ENCODE results near the gene GOLGA8K. TPM values are rescaled to one million over a fixed set of nuclear protein-coding genes. Genes with fewer than 3 reads are reported as not detected.
"Not testable (repeated sequence)": the region's sequence is repeated elsewhere in the genome, so short reads cannot be mapped to it uniquely, and the experiment has no call there.

Gene GOLGA8K
- total RNA-seq, 2 experiments from 2014 or later: not detected

DNA sequence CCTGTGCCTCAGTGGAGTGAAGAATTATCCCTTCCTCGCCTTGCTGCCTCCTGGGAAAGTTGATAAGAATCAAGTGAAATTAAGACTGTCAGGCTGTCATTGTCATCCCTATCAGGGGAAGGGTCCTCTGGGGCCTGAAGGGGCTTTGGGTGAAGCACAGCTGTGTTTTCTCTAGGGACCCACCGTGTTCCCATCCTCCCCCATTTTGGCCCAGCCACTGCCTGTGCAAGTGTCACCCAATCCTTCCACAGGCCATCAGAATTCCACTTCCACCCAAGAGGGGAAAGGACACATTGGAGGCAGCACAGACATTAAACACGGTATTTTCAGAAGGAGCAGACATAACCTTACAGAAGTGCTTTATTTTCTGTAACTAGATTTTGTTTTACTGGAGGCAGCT is 59.2 kb downstream of the GOLGA8K start:
- H3K4me1 Mint-ChIP-seq (ENCODE audit: low read depth); POLR2A ChIA-PET; H3K27me3 Mint-ChIP-seq; DNase-seq; H3K27ac Mint-ChIP-seq; intact Hi-C loops (cut with micrococcal nuclease); CTCF ChIA-PET; H3K9me3 Mint-ChIP-seq; H3K36me3 Mint-ChIP-seq; H3K4me3 Mint-ChIP-seq: not testable (repeated sequence)

Other genes with a start within 250 kb of the GOLGA8K start
- not detected for gene GOLGA8O, start 52.3 kb upstream of the GOLGA8K start, total RNA-seq
- gene GOLGA8N, start 190.2 kb upstream of the GOLGA8K start, total RNA-seq: 1 to 10 TPM; 1.0 to 1.3 TPM
- 100 to 1,000 TPM; 112 to 122 TPM for gene ARHGAP11A, start 212.2 kb upstream of the GOLGA8K start, total RNA-seq
- 1 to 10 TPM; 1.6 to 2.2 TPM for gene SCG5, start 238.4 kb upstream of the GOLGA8K start, total RNA-seq